Erythroblast (primary cell): ENCODE results near the gene MAN1C1.

Experiments
- DNase-seq, 2 experiments: peaks; one replicate each; lab custom pipeline; 2025; lab: John Stamatoyannopoulos, UW
- GATA1 ChIP-seq: IDR thresholded peaks from 2 replicates; pipeline ENCODE4 v1.6.1; 2011; ENCODE audit warnings: low read depth, mild to moderate bottlenecking, control low read depth, low read length, moderate library complexity
- POLR2A ChIP-seq: IDR thresholded peaks from 2 replicates; pipeline ENCODE4 v1.6.1; 2011; ENCODE audit warnings: mild to moderate bottlenecking, low read length

MAN1C1 gene

DNA sequence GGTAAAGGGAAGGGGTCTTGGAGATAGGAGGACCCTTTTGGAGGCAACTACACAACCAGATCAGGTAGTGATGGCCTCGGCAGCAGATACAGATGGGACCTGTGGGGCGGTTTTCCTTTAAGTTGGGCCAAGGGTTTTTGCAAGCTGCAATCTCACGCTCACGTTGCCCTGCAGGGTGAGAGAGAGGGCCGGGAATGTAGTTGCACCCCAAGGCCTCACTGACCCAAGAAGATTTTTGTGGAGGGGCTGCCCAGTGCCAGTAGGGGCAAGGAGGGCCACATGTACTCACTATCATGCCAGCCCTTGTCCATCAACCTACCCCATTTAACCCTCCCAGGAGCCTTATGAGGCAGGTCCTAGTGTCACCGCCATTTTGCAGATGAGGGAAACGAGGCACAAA is 125.7 kb downstream of the MAN1C1 start:
- TF ChIP-seq GATA1 (no peak), POLR2A (no peak)

GRCh38 chr1:25743164-25744139 is 126.9 kb downstream of the MAN1C1 start:
- TF ChIP-seq POLR2A (no peak), GATA1 (no peak)
- DNase-seq = no peak

More for the DNA sequence above, 125.7 kb downstream of the MAN1C1 start:
- DNase-seq = no peak

DNA sequence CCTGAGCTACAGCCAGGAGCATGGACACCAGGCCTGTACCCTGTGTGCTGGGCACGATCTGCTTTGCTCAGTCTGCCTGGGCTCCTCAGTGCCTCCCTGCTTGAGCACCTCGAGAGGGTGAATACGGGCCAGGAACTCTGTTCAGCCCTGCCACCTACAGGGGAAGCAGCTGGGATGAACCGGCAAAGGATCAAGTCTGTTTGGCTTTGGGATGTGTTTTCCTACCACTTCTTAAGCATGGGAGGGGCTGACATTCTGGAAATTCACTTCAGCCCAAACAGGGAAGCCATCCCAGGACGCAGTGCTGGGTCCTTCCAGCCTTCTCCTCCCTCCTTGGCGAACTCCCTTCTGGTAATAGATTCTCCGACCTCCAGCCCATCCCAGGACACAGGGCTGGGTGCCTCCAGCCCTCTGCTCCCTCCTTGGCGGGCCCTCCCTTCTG is 127.6 kb downstream of the MAN1C1 start:
- DNase-seq = no peak
- TF ChIP-seq POLR2A (no peak), GATA1 (no peak)

DNA sequence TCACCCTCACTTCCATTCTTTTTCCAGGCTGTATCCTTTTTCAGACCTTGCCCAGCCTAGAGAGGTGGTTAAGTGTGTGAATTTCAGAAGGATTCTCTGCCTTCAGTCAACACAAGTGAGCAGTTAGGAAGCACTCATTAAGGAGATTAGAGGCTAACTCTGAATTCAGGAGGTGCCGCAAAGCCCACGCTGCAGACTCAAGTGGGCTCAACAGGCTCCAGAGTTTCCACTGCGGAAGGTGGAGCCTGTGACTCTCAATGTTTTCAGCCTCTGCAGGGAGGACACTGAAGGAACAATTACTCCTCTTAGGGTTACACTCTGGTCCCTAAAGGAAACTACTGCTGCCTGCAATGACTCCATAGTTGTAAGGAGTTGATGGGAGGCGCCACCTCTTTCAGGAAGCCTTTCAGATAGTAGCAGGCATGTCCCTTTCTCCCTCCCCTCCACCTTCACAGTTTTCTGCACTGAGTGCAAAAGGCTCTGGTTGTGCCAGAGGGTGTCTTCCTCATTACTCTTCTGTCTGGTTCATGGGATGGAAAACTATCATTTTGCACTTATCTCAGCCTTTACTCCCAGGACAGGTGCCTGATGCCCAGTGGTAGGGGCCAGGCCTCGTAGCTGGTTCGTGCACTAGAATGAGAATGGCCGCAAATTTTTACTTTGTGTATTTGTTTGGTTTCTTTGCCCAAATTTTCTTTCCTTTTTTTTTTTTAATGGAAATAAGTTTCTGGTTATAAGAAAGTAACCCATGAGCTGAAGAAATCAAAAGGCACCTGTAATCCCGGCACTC is 128.2 kb downstream of the MAN1C1 start:
- no peak for DNase-seq

DNA sequence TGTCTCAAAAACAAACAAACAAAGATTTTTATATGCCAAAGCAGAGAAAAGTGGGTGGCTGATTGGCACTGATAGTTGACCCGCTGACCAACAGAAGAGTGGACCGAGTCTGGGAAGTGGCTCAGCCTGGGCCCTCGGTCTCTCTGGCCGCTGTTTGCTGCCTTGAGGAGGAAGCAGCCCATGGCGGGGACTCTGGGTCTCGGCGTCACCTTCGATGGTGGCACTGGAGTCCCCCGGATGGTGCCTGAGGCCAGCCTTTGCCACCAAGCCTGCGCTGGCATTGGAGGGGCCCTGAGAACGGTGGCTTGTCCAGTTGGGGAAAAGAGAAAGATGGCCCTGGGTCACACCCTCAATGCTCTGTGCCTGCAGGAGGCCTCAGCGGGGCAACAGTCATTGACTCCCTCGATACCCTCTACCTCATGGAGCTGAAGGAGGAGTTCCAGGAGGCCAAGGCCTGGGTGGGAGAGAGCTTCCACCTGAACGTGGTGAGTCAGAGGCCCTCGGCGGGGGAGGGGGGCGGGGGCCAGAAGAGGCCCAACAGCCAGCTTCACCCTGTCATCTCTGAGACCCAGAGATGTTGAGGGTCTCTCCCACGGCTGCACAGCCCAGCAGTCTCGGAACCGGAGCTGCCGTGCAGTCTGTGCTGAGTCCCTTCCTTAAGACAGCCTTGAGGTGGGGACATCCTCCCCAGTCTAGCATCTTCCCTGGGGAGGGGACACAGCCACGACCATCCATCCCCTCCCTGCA is 129.9 kb downstream of the MAN1C1 start:
- no peak for DNase-seq
- TF ChIP-seq POLR2A = no peak
- no peak for TF ChIP-seq GATA1

More for the DNA sequence above, 128.2 kb downstream of the MAN1C1 start:
- TF ChIP-seq POLR2A (no peak), GATA1 (no peak)

GRCh38 chr1:25747046-25747719 is 130.6 kb downstream of the MAN1C1 start:
- TF ChIP-seq POLR2A = no peak
- no peak for TF ChIP-seq GATA1

DNA sequence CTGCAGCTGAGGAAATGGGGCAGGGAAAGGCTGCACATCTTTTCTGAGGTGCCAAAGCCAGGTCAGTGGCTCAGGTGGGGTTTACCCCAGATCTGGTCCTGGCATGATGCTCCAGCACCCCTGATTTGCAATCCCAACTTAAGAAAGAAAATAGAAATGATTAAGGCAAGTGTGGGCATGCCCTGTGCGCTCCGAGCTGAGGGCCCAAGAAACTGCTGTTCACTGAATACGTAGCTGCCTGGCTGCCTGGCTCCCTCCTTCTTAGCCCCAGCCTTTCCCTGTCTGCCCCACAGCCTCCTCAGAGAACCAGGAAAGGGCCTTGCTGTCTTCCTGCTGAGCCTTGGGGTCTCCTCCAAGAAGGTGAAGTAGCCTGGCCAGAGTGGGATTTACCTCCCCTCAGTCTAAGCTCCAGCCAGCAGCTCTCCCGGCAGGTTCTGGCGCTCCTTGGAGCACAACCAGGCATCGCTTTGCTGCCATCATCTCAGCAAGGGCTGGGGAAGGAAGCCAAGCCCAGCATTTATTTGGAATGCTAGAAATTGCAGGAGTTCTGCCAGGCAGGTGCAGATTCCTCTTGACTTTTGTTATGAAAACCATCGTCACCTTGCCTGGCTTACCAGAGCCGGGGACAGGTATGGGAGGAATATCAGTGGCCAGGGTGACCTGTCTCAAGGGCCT is 132.1 kb downstream of the MAN1C1 start:
- no peak for DNase-seq
- TF ChIP-seq GATA1 (no peak), POLR2A (no peak)

More at GRCh38 chr1:25747046-25747719, 130.6 kb downstream of the MAN1C1 start:
- no peak for DNase-seq

DNA sequence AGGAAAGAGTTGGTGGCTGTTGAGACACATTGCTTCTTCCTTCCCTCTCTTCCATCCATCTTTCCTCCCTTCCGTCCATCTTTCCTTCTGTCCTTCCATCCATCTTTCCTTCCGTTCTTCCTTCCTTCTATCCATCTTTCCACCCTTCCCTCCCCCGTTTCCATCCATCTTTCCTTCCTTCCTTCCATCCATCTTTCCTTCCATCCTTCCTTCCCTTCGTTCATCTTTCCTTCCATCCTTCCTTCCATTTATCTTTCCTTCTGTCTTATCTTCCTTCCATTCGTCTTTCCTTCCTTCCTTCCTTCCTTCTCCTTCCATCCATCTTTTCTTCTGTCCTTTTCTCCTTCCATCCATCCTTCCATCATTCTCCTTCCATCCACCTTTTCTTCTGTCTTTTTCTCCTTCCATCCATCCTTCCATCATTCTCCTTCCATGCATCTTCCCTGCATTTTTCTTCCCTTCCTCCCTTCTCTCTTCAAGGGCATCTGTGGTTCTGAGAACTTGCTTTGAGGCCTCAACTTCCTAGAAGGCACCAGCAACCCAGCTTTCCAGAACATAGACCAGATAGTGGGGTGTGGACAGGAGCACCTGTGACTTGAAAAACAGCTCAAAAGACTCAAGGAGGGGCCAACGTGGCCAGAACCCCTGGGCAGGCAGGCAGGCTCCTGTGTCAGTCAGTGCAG is 134.5 kb downstream of the MAN1C1 start:
- no peak for DNase-seq
- no peak for TF ChIP-seq POLR2A

DNA sequence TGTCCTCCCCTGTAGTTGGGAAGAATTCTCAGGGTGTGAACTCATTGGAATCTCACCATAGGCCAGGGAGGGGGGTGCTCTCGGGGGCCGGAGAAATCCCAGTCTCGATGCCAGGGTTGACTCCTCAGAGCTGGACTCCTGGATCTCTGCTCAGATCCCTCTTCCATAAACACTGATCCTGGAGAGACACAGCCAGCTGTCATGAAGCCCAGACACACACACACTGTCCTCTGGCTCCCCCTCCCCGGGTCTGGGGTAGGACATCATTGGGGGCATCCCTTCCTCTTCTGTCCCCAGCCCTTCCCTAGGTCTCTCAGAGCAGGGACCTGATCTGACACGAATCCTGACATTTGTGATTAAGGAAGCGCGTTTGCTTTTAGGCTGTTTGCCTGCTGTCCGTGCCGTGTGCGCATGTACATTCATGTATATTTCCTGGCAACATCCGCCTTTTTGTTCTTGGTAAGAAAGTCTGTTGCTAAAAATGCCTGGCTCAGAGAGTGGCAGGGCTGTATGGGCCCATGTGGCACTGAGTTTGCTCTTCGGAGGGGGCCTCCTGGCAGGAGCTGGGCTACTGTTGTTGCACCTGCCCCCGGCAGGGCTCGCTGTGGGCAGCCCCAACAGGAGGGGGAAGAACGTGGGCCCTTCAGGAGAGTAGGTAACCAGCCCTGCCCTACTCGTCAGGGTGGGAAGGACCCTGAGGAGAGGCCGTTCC is 138.0 kb downstream of the MAN1C1 start:
- DNase-seq = no peak
- TF ChIP-seq POLR2A (no peak), GATA1 (no peak)

DNA sequence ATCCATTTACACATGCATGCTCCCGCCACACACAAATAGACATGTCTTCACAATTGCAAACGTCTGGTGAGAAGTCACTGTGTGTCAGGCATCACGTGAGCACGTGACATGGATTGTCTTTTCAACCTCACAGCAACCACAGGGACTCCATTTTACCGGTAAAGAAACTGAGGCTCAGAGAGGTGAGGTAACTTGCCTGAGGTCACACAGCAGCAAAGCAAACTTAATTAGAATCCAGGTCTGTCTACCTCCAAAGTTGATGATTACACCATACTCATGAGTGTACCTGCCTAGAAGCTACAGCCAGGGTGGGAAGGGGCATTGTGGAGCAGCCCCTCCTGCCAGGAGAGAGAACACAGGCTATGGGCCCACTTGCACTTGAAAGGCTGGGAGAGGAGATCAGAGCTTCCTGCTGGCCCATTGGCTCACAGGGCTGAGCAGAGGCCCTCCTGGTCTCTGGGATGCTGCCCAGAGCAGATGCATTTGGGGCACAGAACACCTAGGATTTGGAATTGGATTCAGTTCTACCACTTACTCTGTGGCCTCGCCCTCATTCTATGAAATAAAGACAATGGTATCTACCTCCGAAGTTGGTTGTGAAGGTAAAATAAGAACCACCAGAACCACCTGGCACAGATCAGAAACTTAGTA is 139.0 kb downstream of the MAN1C1 start:
- no peak for DNase-seq
- TF ChIP-seq GATA1 (no peak), POLR2A (no peak)

GRCh38 chr1:25756215-25756614 is 139.6 kb downstream of the MAN1C1 start:
- no peak for DNase-seq
- TF ChIP-seq GATA1 (no peak), POLR2A (no peak)
